ENCODE data around the gene SPRN. TPM values are rescaled to one million over a fixed set of nuclear protein-coding genes. Genes with fewer than 3 reads are reported as not detected.
"Not testable (repeated sequence)": the region's sequence is repeated elsewhere in the genome, so short reads cannot be mapped to it uniquely, and the experiment has no call there.

SPRN gene
- total RNA-seq, 1 donor from 2014 or later = not detected

GRCh38 chr10:133438711-133439273 is 14.4 kb upstream of the SPRN start:
- Histone ChIP-seq H3K27ac (no peak overlapping the region), H3K27me3 (no peaks in the 10 kb centered on the region), H3K9me3 (no peaks in the 10 kb centered on the region), H3K4me3 (no peak overlapping the region), H3K4me1 (no peaks in the 10 kb centered on the region), H3K36me3 (no peaks in the 10 kb centered on the region)
- intact Hi-C loops (cut with DNase I) = no loop called here
- peak in 1 of 2 donors; percentile 74 for DNase-seq (ENCODE audit: extremely low spot score in 2 of 2)
- TF ChIP-seq CTCF (IDR thresholded peaks at IDR 0.05) = no peak
- no peak for TF ChIP-seq POLR2AphosphoS5 (IDR thresholded peaks at IDR 0.05; ENCODE audit: insufficient read depth in 1 of 2, low read depth in 1 of 2)
- no peak for TF ChIP-seq POLR2A (IDR thresholded peaks at IDR 0.05)

GRCh38 chr10:133432789-133433188 is 8.4 kb upstream of the SPRN start:
- DNase-seq (ENCODE audit: extremely low spot score in 2 of 2); H3K9me3 ChIP-seq; H3K27ac ChIP-seq; H3K4me1 ChIP-seq; intact Hi-C loops (cut with DNase I); H3K36me3 ChIP-seq; H3K4me3 ChIP-seq; H3K27me3 ChIP-seq: not testable (repeated sequence)

GRCh38 chr10:133431888-133432613 is 7.6 kb upstream of the SPRN start:
- H3K9me3 ChIP-seq; H3K36me3 ChIP-seq; intact Hi-C loops (cut with DNase I); H3K4me1 ChIP-seq; H3K4me3 ChIP-seq; H3K27me3 ChIP-seq; DNase-seq (ENCODE audit: extremely low spot score in 2 of 2); H3K27ac ChIP-seq: not testable (repeated sequence)

- DNase-seq (ENCODE audit: extremely low spot score in 2 of 2); H3K4me3 ChIP-seq; H3K9me3 ChIP-seq; H3K27me3 ChIP-seq; H3K27ac ChIP-seq; H3K4me1 ChIP-seq; intact Hi-C loops (cut with DNase I); H3K36me3 ChIP-seq: not testable (repeated sequence)
Observed at GRCh38 chr10:133429571-133429970, 5.1 kb upstream of the SPRN start.

- DNase-seq (ENCODE audit: extremely low spot score in 2 of 2); H3K4me1 ChIP-seq; H3K9me3 ChIP-seq; H3K4me3 ChIP-seq; H3K27ac ChIP-seq; H3K36me3 ChIP-seq; H3K27me3 ChIP-seq; intact Hi-C loops (cut with DNase I): not testable (repeated sequence)
Observed at GRCh38 chr10:133424102-133424501, 323 bp downstream of the SPRN start.

- intact Hi-C loops (cut with DNase I) = no loop called here
- no peak for DNase-seq (ENCODE audit: extremely low spot score in 2 of 2)
- Histone ChIP-seq H3K36me3 (peaks cover 0 to 4% of the 10 kb centered on the region in 2 donors), H3K9me3 (no peaks in the 10 kb centered on the region), H3K27ac (no peak overlapping the region), H3K27me3 (no peaks in the 10 kb centered on the region), H3K4me3 (peak overlapping the region in 1 of 2 donors; percentile 19), H3K4me1 (no peaks in the 10 kb centered on the region)
- no peak for TF ChIP-seq POLR2A (IDR thresholded peaks at IDR 0.05)
- no peak for TF ChIP-seq POLR2AphosphoS5 (IDR thresholded peaks at IDR 0.05; ENCODE audit: insufficient read depth in 1 of 2, low read depth in 1 of 2)
- no peak for TF ChIP-seq CTCF (IDR thresholded peaks at IDR 0.05)
Observed at GRCh38 chr10:133422807-133423771, 1.3 kb downstream of the SPRN start.
